NOMO-1 treated with dmso at 0.1 percent for 144 hours (cell line): ENCODE results near the gene CDH9.

Experiments used
- DNase-seq: peaks from one replicate; lab custom pipeline; 2025; ENCODE audit not compliant: unreplicated experiment; lab: John Stamatoyannopoulos, UW

The CDH9 gene

GRCh38 chr5:27038476-27038875 is at the start of gene CDH9:
TSS of gene CDH9 (minus strand) at chr5:27038586. CDS start at chr5:26988333, 50,253 bp downstream.
- DNase-seq: no peak

DNA sequence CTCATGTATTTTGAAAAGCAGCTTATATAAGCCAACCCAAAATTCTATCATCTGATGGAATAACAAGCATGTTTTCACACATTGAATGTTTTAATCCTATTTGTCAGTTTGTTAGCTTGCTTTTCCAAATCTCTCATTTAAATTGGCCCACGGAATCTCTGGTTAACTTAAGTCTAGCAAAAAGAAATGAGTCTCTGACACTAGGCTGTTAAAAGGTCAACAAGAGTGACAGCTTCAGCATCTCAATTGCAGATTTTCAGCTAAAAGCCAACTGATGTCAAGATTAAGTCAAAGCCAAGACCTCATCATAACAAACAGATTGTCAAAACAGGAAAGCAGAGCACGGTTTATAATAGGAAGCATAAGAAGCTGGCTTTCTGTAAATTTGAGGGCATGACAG is 49.4 kb upstream of the CDH9 start:
- no peak for DNase-seq

DNA sequence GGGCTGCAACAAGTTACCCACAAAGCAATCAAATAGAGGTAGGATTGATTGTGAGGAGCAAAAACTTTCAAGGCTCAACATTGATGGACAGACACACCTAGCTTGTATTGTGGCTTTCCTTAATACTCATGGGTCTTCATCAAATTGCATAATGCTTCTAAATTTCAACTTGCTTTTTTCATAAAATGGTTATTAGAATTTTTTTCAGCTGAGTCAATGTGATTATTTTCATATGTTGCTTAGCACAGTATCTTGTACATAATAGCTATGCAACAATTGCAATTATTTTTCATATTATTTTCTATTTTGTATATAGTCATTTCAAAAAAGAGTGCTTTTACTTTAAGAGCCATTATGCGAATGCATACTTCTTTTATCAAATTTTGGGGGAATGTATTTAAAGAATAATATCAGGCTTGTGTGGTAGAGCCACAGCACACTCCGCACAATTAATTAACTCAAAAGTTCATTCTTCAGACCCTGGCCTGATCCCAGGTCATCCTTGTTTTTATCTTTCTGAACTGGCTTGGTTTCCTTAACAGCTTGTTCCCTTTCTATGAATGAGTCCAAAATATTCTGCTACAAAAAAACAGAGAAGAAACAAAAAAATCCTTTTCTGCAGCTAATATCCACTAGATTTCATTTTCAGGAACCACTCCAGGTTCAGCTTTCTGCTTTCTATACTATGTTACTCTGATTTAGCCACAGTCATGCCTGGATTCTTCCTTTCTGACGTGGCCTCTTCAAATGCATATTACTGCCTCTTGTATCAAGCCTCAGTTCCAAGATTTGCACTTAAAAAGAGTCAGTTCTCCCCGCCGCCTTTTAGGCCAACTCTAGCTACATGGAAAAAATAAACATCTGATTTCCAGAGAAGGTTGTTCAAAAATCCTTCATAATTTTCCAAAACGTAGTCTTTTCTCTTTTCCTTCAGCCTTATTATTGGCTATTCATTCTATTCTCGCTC is 45.3 kb upstream of the CDH9 start:
- DNase-seq: no peak

DNA sequence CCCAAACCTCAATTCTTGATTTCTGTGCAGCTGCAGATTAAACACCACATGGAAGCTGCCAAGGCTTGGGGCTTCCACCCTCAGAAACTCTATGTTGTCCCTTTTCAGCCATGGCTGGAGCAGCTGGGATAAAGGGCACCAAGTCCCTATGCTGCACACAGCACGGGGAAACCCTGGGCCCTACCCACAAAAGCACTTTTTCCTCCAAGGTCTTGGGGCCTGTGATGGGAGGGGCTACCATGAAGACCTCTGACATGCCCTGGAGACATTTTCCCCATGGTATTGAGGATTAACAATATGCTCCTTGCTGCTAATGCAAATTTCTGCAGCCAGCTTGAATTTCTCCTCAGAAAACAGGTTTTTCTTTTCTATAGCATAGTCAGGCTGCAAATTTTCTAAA is 41.8 kb upstream of the CDH9 start:
- no peak for DNase-seq

DNA sequence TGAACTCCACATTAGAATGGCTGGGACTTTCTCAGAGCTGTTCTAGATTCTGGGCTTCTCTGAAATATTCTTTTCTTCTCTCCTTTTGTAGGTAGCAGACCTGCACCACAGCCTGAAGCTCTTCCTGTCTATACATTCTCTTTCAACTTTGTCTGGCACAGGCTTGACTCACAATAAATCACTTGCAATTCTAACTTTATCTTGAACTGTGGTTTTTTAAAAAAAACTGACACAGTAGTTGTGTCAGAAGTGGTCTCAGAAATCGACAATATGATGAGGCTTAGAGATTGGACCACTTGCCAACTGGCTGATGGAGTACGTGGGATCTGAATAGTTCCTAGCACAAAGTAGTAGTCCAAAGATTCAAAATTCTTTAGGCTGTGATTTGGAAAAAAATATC is 24.1 kb upstream of the CDH9 start:
- no peak for DNase-seq

DNA sequence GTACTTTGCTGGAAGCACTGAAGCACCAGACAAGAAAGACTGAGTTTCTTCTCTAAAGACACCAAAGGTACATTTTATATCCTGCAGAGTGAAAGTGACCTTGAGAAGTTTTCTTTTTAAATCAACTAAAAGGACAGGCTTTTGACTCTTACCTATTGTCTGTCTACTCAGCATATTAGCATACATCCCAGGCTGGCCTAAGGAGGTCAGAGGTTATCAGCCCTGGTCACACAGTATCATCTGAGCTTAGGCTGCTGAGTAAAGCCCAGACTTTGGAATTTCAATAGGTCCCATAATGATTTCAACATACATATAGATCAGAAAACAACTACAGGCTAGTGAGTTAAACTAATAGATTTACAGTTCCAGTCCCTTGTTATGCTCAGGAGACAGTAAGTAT is 10.1 kb upstream of the CDH9 start:
- no peak for DNase-seq

DNA sequence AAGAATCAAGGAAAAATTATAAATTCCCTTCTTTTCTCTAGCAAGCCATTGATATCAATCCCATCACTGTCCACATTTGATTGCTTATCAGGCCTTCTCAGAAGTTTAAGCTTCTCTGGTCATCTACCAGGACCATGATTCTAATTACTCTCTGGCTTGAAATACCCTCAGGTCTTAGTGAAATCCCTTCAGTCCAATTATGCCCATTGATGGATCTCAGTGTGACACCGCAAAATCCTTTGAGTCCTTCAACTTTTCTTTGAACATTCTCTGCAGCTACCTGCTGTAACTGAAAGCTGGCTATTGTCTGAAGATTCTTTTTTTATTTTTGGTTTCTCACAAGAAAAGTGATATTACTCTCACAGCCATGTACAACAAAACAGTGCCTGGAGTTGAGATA is 3.0 kb upstream of the CDH9 start:
- DNase-seq: no peak

DNA sequence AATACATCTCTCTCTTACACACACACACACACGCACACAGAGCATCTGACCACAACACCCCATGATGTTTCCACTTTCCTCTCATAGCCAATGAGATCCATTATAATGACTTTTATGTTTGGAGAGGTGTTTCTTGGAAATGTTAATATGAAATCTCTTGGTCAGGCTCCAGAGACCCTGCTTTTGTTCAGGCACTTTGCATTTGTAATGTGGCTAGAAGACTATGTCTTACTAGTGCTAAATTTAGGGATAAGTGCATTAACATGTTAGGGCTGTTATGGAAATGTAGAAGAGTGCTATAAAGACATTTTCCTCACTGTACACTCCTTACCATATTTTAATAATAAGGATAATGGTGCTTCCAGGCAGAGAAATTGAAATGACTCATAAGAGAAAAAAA is 3.8 kb downstream of the CDH9 start:
- no peak for DNase-seq

DNA sequence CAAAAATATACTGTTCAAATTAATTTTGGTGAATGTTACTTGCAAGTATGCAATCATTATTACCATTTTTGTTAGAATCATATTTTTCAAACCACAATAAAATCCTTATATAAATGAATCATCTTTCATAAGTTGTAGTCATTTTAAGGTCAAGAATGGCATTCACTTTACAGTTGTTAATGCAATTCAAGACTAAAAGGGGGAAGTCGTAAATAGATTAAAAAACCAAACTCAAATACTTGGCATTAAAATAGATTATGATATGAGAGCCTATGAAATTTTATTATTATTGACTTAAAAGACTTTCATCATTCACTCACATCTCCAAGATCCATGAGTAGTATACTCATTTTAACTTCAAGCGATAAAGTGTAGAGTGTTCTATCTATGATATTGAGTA is 11.6 kb downstream of the CDH9 start:
- no peak for DNase-seq

GRCh38 chr5:27026063-27026462 is 12.3 kb downstream of the CDH9 start:
- no peak for DNase-seq

- DNase-seq: no peak
Observed at GRCh38 chr5:27021471-27021870, 16.9 kb downstream of the CDH9 start.

GRCh38 chr5:27020973-27021372 is 17.4 kb downstream of the CDH9 start:
- DNase-seq: peak; percentile 35

- no peak for DNase-seq
Observed at GRCh38 chr5:27015758-27016157, 22.6 kb downstream of the CDH9 start.

GRCh38 chr5:27011274-27011673 is 27.1 kb downstream of the CDH9 start:
- peak; percentile 53 for DNase-seq

DNA sequence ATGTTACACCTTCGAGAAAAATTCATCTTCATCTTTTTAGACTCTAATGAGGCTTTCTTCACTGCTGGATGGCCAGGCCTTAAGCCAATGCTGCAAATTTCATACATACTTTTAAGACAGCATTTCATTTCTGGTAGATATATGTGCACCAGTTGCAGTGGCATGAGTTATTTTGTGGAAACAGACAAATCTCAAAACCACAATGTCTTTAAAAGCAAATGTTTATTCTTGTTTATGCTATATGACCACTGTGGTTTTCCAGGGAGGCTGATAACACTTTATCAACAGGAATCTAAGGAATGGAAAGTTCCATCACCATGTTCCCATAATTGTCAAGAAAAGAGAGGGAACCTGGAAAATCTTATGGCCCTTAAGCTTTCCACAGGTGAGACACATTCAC is 27.7 kb downstream of the CDH9 start:
- no peak for DNase-seq

DNA sequence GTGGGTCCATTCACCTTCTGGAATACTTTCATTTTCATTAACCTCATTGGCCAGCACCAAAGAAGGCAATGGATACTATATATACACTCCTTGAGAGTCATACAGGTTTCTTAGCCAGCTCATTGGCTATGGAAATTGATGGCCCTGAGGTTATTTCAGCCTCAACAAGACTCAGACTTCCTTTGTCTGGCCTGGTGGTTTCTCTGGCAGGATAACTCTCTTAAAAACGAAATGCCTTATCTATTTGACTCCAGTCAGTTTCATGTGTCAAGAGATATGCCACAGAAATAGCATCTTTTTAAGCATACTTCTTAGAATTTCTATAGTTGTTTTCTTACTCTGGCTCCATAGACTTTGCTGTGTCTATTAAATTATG is 28.9 kb downstream of the CDH9 start:
- no peak for DNase-seq

GRCh38 chr5:27008604-27009539 is 29.5 kb downstream of the CDH9 start:
- no peak for DNase-seq

DNA sequence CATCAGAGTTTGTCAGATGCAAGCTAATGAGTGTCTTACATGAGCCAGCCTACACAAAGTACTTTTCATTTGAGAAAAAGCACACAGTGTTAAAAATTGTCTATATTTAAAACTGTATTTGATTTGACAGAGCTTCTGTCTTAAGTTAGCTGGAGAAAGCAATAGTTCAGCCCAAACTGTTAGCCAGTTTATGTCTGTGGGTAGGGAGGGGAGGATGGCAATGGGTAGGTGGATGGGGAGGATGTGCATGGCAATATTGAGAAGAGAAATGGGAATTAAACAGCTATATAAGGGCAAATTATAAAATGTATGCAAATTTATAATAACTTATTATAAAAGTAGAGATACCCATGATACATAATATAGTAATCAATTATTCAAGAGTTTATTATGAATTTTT is 31.3 kb downstream of the CDH9 start:
- DNase-seq: no peak

DNA sequence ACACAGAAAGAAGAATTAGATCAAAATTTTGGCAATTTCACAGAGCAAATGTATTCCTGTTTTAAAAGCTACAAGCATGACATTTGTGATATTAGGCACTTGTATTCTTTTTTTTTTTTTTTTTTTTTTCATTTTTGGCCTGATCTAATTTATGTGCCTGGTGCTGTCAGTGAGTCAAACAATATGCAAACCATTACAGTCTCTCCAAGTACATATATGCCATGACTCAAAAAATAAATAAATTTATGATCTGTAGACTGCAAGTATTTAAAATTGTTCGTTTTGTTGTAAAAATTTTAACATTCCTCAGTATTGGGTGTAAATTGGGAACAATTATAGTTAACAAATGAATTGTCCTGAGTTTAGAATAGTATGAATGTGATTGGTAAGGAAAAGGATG is 51.4 kb downstream of the CDH9 start:
- DNase-seq: no peak

DNA sequence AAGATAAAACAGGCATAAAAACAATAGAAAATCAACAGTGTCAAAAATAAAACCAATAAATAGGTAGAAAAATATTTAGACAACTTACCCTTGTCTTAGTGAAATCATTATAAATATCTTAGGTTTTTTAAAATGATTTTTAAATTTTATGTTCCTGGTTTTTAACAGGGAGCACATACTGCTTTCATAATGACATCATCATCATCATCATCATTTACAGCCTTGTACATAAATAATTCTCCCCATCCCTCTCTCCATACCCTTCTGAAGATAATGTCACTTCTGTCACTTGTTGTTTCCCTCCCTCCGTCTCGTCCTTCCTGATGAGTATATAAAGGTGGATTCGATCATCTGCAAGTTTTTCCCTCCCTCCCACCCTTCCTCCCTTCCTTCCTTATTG is 56.6 kb downstream of the CDH9 start:
- no peak for DNase-seq

GRCh38 chr5:26959290-26959689 is 79.1 kb downstream of the CDH9 start:
- DNase-seq: no peak

- no peak for DNase-seq
Observed at GRCh38 chr5:26955161-26955560, 83.2 kb downstream of the CDH9 start.
